T-helper 2 cell treated with Interferon-gamma antibody and Interleukin-4, amounts not matched to agents 5 μg/mL and 100 μg/mL, for 36 hours (primary cell): ENCODE measurements around the gene BICDL2.

Experiments used
- DNase-seq: peaks from one replicate; pipeline ENCODE4 v3.0.0; 2021; ENCODE audit warnings: low spot score
- H3K27ac Mint-ChIP-seq: one replicate; pipeline ENCODE4 v1.8.0; 2021; ENCODE audit warnings: mild to moderate bottlenecking, mixed read lengths
- H3K27me3 Mint-ChIP-seq: one replicate; pipeline ENCODE4 v1.8.0; 2021; ENCODE audit warnings: low read depth, mixed read lengths
- H3K36me3 Mint-ChIP-seq: one replicate; pipeline ENCODE4 v1.8.0; 2021; ENCODE audit warnings: low read depth, mixed read lengths
- H3K4me1 Mint-ChIP-seq: one replicate; pipeline ENCODE4 v1.8.0; 2021; ENCODE audit warnings: low read depth, mixed read lengths
- H3K4me3 Mint-ChIP-seq: one replicate; pipeline ENCODE4 v1.8.0; 2022; ENCODE audit warnings: mild to moderate bottlenecking, moderate library complexity, mixed read lengths
- H3K9me3 Mint-ChIP-seq: one replicate; pipeline ENCODE4 v1.8.0; 2021; ENCODE audit warnings: mixed read lengths

Gene BICDL2

DNA sequence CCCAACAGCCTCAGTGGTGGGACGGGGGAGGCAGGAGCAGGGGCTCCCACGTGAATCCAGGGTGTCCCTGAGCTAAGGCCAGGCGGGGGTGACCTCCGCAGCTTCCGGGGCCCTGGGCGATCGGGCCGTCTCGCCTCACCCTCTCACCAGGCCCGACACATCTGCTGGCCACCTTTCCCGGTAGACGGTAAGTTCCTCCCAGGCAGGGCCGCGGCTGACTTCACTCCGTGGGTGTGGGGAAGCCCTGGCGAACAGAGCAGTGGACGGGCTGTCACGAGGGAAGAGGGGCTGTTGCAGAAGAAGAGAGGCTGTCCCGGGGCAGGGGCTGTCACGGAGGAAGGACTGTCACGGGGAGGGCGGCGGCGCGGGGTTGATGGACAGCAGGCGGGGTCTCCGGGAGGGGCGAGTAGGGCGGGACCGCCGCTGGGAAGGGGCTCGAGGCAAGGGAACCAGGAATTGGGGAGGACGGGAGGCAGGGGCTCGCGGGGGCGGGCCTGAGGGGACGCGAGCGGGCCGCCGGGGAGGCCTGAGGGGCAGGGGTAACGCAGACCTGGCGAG lies 57.0 kb downstream of the BICDL2 start:
- Mint-ChIP-seq H3K9me3 (no peaks in the 10 kb centered on the region), H3K36me3 (peaks cover 12% of the 10 kb centered on the region), H3K27ac (peak overlapping the region; percentile 93), H3K4me3 (peak overlapping the region; percentile 91), H3K4me1 (peaks cover 15% of the 10 kb centered on the region), H3K27me3 (no peaks in the 10 kb centered on the region)
- no peak for DNase-seq
